ENCODE results near the gene KCNN1. TPM values are rescaled to one million over a fixed set of nuclear protein-coding genes. Genes with fewer than 3 reads are reported as not detected.
"Not testable (repeated sequence)": the region's sequence is repeated elsewhere in the genome, so short reads cannot be mapped to it uniquely, and the experiment has no call there.

The KCNN1 gene
- total RNA-seq, 2 donors from 2014 or later: 0.50 to 0.61 TPM

- Mint-ChIP-seq H3K9me3 (no peaks in the 10 kb centered on the region), H3K27ac (peak overlapping the region; percentile 87), H3K4me3 (peak overlapping the region; percentile 65), H3K27me3 (no peaks in the 10 kb centered on the region), H3K36me3 (ENCODE audit: low read depth) (peaks cover 74% of the 10 kb centered on the region), H3K4me1 (peaks cover 34% of the 10 kb centered on the region)
- peak; percentile 43 for ATAC-seq (replicated peaks)
These were observed 46.6 kb downstream of the KCNN1 start for GRCh38 chr19:18013210-18014111.

- H3K27ac Mint-ChIP-seq: peak overlapping the region; percentile 87
- H3K27me3 Mint-ChIP-seq: no peaks in the 10 kb centered on the region
- peak overlapping the region; percentile 65 for H3K4me3 Mint-ChIP-seq
- H3K9me3 Mint-ChIP-seq: no peaks in the 10 kb centered on the region
- peaks cover 34% of the 10 kb centered on the region for H3K4me1 Mint-ChIP-seq
- peak; percentile 78 for ATAC-seq (replicated peaks)
- peaks cover 67% of the 10 kb centered on the region for H3K36me3 Mint-ChIP-seq (ENCODE audit: low read depth)
These were observed 47.3 kb downstream of the KCNN1 start for GRCh38 chr19:18014197-18014596.

GRCh38 chr19:18016209-18016910 lies 49.5 kb downstream of the KCNN1 start:
- H3K9me3 Mint-ChIP-seq: no peaks in the 10 kb centered on the region
- H3K27me3 Mint-ChIP-seq: no peaks in the 10 kb centered on the region
- peak overlapping the region; percentile 85 for H3K27ac Mint-ChIP-seq
- H3K4me1 Mint-ChIP-seq: peaks cover 49% of the 10 kb centered on the region
- no peak for ATAC-seq (replicated peaks)
- no peak overlapping the region for H3K4me3 Mint-ChIP-seq
- peaks cover 46% of the 10 kb centered on the region for H3K36me3 Mint-ChIP-seq (ENCODE audit: low read depth)

GRCh38 chr19:18017275-18018083 lies 50.6 kb downstream of the KCNN1 start:
- Mint-ChIP-seq H3K9me3 (no peaks in the 10 kb centered on the region), H3K36me3 (ENCODE audit: low read depth) (peaks cover 34% of the 10 kb centered on the region), H3K27me3 (no peaks in the 10 kb centered on the region), H3K4me3 (peak overlapping the region; percentile 19), H3K4me1 (peaks cover 53% of the 10 kb centered on the region), H3K27ac (peak overlapping the region; percentile 85)
- no peak for ATAC-seq (replicated peaks)

- peak overlapping the region; percentile 93 for H3K27ac Mint-ChIP-seq
- peaks cover 39% of the 10 kb centered on the region for H3K4me1 Mint-ChIP-seq
- H3K36me3 Mint-ChIP-seq (ENCODE audit: low read depth): peaks cover 5% of the 10 kb centered on the region
- ATAC-seq (replicated peaks): no peak
- no peaks in the 10 kb centered on the region for H3K9me3 Mint-ChIP-seq
- no peaks in the 10 kb centered on the region for H3K27me3 Mint-ChIP-seq
- H3K4me3 Mint-ChIP-seq: peak overlapping the region; percentile 85
These were observed 53.5 kb downstream of the KCNN1 start for GRCh38 chr19:18020212-18021085.

GRCh38 chr19:18021121-18021755 lies 54.3 kb downstream of the KCNN1 start:
- Mint-ChIP-seq H3K27ac (peak overlapping the region; percentile 93), H3K36me3 (ENCODE audit: low read depth) (no peaks in the 10 kb centered on the region), H3K9me3 (no peaks in the 10 kb centered on the region), H3K27me3 (no peaks in the 10 kb centered on the region), H3K4me3 (peak overlapping the region; percentile 85), H3K4me1 (peaks cover 36% of the 10 kb centered on the region)
- peak; percentile 65 for ATAC-seq (replicated peaks)

GRCh38 chr19:18023622-18024251 lies 56.8 kb downstream of the KCNN1 start:
- Mint-ChIP-seq H3K27me3 (no peaks in the 10 kb centered on the region), H3K9me3 (no peaks in the 10 kb centered on the region), H3K36me3 (ENCODE audit: low read depth) (no peaks in the 10 kb centered on the region), H3K4me1 (peaks cover 29% of the 10 kb centered on the region), H3K27ac (peak overlapping the region; percentile 91), H3K4me3 (peak overlapping the region; percentile 85)
- peak; percentile 23 for ATAC-seq (replicated peaks)

- H3K4me3 Mint-ChIP-seq: no peak overlapping the region
- no peak for ATAC-seq (replicated peaks)
- H3K27me3 Mint-ChIP-seq: no peaks in the 10 kb centered on the region
- H3K36me3 Mint-ChIP-seq (ENCODE audit: low read depth): no peaks in the 10 kb centered on the region
- no peaks in the 10 kb centered on the region for H3K9me3 Mint-ChIP-seq
- no peak overlapping the region for H3K27ac Mint-ChIP-seq
- peaks cover 18% of the 10 kb centered on the region for H3K4me1 Mint-ChIP-seq
These were observed 60.2 kb downstream of the KCNN1 start for GRCh38 chr19:18027151-18027550.

- Mint-ChIP-seq H3K4me3 (no peak overlapping the region), H3K9me3 (no peaks in the 10 kb centered on the region), H3K27me3 (no peaks in the 10 kb centered on the region), H3K36me3 (ENCODE audit: low read depth) (no peaks in the 10 kb centered on the region), H3K4me1 (peaks cover 5% of the 10 kb centered on the region), H3K27ac (no peak overlapping the region)
- peak; percentile 50 for ATAC-seq (replicated peaks)
These were observed 62.9 kb downstream of the KCNN1 start for GRCh38 chr19:18029617-18030338.

GRCh38 chr19:18031401-18031800 lies 64.5 kb downstream of the KCNN1 start:
- not testable (repeated sequence) for H3K27ac Mint-ChIP-seq; H3K4me1 Mint-ChIP-seq; H3K27me3 Mint-ChIP-seq; H3K9me3 Mint-ChIP-seq; H3K36me3 Mint-ChIP-seq (ENCODE audit: low read depth); H3K4me3 Mint-ChIP-seq
- ATAC-seq (replicated peaks): peak; percentile 18

GRCh38 chr19:18032102-18032501 lies 65.2 kb downstream of the KCNN1 start:
- not testable (repeated sequence) for ATAC-seq (replicated peaks); H3K36me3 Mint-ChIP-seq (ENCODE audit: low read depth)

GRCh38 chr19:18041054-18041453 lies 74.1 kb downstream of the KCNN1 start:
- H3K9me3 Mint-ChIP-seq: no peaks in the 10 kb centered on the region
- ATAC-seq (replicated peaks): no peak
- H3K4me1 Mint-ChIP-seq: peaks cover 14% of the 10 kb centered on the region
- H3K27ac Mint-ChIP-seq: no peak overlapping the region
- no peaks in the 10 kb centered on the region for H3K36me3 Mint-ChIP-seq (ENCODE audit: low read depth)
- no peaks in the 10 kb centered on the region for H3K27me3 Mint-ChIP-seq
- H3K4me3 Mint-ChIP-seq: no peak overlapping the region

More at GRCh38 chr19:18032102-18032501, 65.2 kb downstream of the KCNN1 start:
- not testable (repeated sequence) for H3K27me3 Mint-ChIP-seq, H3K4me3 Mint-ChIP-seq, H3K9me3 Mint-ChIP-seq, H3K27ac Mint-ChIP-seq, H3K4me1 Mint-ChIP-seq
